MV-4-11 (cell line): ENCODE measurements around the gene CSPG4.
"Not testable (repeated sequence)": the region's sequence is repeated elsewhere in the genome, so short reads cannot be mapped to it uniquely, and the experiment has no call there.

Source experiments
- DNase-seq: peaks from one replicate; lab custom pipeline; 2025; lab: John Stamatoyannopoulos, UW

Gene CSPG4

DNA sequence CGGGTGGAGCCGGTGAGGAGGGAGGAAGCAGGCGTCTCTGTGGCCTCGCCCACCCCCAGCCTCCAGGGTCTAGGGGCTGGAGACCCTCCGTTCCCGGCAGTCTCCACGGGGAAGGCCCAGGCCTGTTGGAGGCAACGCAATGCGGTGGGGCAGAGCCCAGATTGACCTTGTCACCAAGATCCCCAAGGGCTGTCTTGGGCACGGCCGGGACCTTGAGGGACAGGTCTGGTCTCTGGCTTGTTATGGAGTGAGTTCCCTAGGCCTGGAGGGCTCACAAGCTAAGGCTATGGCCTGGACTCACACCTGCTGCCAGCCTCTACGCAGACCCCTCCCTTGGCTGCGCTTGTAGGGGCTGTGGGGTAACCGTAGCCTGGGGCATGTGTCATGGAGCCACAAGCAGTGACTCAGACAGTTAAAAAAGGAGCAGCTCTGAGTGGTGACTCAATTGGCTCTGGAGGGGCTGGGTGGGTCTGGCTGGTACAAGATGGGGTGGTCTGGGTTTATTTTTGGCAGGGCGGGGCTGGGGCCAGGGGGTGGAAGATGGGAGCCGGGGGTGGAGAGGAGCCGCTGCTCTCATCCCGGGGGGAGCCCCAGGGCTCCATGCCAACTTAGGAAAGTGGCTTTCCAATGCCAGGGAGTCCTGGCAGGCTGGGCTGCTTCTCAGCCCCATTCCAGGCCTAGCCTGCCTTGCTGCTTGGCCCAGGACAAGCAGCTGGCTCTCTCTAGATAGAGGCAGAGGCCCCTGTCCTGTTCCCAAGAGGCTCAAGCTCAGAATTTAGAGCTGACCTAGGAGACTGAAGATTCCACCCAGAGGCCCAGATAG is 9.0 kb downstream of the CSPG4 start:
- peak; percentile 7 for DNase-seq

DNA sequence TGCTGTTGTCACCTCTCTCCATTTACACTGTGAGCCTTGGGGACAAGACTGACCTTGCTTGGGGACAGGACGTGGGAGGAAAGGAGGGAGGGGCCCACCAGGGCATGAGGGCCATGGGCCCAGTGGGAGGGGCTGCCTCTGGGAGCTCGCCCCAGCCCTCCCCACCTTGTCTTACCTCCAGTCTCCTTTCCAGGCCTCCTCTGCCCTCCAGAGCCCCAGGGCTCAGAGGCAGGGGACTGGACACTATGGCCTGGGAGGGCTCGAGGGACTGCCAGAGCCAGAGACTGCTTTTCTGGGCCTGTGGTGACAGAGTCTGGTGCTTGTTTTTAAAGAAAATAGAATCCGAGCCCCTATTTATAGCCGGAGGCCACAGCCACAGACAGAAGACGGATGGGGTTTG is 10.2 kb downstream of the CSPG4 start:
- peak; percentile 35 for DNase-seq

DNA sequence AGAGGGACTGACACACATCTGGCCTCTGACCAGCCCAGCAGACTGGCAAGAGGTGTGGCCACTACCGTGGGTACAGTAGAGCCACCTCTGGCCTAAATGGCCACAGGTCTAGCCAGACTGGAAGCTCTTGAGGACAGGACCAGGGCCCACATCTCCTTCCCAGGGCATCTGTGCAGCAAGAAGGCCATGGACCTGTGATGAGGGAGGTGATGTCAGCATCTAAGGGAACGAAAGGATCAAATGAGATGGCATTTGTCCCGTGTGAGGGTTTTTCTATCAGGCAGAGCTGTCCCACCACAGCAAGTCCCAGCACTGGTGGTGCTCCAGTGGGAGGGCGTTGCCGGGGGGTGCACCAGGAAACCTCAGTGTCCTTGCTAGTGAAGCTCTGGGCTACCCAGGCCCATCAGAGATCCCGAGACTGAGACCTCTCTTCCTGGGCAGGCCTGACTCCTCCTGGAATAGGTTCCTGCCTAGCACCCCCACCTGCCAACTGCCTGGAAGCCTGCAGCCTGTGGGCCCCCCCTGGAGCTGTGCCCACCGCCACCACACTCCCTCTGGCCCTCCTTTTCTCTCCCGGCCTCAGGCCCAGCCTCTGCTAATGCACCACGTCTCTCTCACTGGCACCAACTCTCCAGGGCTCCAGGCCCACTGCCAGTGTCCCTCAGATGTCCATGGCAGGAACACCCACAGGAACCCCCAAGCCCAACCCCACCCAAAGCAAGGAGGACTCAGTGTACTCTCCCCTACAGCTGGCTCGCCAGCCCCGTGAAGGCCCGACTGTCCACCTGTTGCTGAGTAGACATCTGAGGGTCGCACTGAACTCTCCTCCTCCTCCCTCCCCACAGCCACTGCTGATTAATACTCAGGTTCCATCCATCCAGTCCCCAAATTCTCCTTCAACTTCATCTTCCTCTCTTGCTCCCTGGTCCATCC is 11.3 kb downstream of the CSPG4 start:
- DNase-seq = not testable (repeated sequence)

DNA sequence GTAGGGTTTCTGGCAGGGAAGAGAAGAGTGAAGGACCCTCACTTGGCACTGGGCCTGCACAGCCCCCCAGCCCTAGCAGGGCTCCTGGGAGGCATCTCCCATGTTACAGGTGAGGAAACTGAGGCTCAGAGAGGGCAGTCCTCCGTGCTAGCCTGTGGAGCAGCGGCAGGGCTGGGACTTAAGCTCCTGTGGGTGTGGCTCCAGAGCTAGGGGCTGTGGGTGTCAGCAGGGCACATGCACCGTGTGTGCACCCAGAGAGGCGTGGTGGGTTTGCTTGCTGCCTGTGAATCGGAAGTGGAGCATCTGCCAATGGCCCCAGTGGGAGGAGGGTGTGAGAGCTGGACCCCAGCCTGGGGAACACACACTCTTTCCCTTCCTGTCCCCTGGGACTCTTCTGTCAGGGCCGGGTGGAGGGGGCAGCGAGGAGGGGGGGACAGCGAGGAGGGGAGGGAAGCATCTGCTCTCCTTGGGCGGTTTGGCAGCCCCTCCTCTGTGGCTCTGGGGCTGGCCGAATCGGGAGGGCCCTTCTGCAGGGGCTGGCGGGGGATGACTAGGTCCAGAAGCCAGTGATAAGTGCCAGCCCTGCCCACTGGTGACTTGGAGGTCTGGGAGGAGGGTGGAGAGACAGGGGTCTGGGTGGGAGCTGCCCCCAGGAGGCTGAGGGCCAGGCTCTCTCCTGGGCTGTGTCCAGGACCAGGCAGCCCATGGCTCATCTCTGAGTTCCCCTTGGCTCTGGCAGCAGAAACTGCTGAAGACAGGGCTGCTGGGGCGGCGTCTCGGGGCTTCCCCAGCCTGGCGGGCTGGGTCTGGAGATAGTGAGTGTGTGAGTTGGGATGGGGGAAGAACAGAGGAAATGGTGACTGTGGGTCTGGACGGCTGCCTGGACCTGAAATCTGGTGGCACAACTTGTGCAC is 12.4 kb downstream of the CSPG4 start:
- DNase-seq = peak; percentile 77

DNA sequence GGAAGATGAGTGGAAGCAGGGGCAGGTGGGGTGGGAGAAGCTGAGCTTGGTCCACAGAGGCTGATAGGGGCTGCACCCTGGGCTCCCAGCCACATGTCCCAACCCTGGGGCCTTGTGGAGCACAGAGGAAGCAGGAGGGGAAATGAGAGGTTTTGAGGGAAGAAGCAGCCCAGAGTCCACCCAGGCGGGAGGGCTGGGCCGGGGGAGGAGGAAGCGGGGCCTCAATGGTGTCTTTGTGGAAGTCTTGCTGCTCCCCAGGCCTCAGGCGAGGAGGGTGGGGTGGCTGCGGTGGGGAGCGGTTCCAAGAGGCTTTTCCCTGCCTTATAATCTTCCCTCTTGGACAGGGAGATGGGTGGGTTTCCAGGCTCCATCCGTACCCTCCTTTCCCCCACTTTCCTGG is 13.1 kb downstream of the CSPG4 start:
- DNase-seq = peak; percentile 77

DNA sequence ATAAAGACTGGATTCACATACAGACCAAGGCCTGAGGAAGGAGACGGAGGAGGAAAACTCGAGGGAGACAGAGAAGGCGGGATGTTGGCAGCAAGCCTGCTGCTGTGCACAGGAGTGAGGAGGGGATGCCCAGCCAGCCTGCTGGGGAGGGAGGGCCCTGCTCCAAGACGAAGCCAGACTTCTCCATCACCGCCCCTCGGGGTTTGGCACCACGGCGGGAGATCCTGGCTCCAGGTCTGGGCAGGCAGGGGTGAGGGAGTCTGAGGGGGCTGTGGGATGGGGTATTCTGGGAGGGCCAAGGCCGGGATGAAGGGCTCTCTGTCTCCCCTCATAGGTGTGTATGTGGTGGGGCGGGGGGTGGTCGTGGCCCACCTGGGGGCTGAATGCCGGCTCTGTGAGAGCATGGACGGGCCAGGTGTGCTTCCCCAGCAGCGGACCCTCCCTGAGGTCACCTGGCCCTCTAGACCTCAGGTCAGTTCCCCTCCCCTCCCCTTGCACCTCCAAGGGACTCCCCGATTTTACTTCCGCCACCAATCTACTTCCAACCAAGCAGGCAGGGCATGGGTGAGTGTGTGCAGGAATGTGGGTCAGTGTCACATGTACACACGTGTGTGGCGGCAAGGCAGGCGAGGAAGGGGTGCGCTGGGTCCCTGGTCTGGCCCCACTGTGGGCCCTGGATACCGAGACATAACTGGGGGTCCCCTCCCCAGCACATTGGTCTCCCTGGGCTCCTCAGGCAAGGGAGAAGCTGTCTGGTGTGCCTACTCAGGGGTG is 14.5 kb downstream of the CSPG4 start:
- not testable (repeated sequence) for DNase-seq

DNA sequence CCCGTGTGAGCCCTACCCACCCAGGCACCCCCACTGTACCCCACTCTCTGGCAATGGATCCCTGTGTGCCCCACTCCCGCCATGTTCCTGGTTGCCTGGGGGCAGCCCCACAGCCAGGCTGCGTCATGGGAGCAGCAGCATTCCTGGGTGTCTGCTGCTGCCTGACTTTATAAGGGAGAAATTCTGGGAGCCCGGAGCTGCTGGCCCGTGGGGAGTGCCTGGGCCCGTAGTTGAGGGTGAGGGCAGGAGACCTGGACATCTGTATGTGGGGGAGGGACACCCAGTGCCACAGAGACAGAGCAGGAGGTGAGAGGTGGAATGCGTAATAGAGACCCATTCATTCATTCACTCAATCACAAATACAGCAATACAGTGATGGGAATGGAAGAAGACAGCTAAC is 15.1 kb downstream of the CSPG4 start:
- DNase-seq = no peak

DNA sequence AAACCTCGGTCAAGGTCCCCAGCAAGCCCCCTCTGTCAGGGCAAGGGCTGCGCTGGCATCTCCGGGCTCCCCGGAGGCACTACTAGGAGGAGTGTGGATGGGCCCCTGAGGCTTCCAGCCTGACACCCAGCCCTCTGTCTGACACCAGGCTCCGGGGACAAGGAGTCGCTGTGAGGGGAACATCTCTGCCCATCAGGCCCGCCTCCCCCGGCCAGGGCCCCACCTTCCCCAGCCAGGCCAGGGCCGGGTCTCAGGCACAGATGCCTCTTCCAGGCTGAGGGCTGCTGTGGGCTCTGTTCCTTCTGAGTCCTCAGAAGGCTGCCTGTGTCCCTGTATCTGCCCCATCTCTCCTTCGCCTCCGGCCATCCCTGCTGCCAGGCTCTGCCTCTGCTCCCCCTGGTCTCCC is 15.8 kb downstream of the CSPG4 start:
- no peak for DNase-seq

DNA sequence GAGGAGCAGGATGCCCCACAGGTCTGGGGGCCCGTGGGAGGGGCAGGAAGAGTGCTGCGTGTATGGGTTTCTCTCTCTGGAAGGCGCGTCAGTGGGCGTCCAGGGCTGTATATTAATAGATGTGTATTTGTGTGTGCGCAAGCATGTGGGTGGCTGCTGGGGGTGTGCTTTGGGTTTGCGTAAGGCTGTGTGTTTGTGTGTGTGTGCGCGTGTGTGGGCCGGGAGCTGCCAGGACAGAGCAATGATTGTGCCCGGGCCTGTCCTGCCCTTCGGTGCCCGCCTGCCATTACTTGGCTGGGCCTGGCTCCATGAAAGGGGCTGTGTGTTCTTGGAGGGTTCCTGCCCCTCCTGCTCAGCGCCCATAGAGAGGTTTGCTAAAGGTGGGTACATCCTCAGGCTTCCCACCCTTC is 16.3 kb downstream of the CSPG4 start:
- DNase-seq = peak; percentile 63

DNA sequence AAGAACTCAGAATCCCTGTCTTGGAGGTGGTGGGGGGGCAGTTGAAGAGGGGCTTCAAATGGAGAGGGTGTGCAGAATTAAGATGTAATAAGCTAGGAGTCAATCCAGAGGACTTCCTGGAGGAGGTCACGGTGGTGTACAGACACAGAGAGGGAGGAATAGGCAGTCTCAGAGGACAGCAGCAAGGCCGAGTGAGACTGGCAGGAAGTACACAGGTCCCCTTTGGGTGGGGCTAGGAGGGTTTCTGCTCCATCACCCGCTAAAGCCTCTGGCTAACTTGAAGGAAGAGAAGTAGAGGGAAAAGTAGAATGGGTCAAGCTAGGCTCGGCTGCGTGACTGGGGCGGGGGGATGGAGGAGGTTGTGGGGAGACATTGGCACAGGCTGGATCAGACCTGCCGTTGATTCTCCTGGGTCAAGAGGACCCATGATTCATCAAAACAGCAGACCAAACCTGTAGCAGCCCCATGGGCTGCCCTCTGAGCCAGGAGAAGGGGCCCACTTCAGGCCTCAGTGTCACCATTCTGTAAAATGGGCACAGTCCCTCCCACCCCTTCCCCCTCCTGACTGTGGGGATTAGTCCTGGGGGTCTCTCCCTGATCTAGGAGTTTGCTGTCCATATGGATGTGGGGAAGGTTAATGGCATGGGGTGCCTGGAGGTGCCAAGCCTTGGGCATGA is 16.9 kb downstream of the CSPG4 start:
- DNase-seq = peak; percentile 31

DNA sequence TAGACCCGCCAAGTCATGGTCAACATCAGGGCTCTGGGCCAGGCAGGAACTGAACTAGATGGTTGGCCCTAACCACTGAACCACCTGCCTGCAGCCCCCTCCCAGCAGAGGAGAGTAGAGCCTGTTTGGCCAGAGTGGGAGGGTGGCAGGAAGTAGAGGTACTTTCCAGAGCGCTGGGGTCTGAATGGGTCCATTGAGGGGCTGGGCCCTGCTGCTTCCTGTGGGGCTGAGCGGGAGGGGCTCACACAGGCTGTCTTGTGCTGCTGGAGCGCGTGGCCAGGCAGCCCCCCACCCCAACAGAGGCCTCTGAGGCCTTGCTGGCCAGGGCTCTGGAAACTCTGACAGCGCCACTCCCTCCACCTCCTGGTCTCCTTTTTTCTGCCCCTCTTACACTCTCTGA is 17.4 kb downstream of the CSPG4 start:
- no peak for DNase-seq

DNA sequence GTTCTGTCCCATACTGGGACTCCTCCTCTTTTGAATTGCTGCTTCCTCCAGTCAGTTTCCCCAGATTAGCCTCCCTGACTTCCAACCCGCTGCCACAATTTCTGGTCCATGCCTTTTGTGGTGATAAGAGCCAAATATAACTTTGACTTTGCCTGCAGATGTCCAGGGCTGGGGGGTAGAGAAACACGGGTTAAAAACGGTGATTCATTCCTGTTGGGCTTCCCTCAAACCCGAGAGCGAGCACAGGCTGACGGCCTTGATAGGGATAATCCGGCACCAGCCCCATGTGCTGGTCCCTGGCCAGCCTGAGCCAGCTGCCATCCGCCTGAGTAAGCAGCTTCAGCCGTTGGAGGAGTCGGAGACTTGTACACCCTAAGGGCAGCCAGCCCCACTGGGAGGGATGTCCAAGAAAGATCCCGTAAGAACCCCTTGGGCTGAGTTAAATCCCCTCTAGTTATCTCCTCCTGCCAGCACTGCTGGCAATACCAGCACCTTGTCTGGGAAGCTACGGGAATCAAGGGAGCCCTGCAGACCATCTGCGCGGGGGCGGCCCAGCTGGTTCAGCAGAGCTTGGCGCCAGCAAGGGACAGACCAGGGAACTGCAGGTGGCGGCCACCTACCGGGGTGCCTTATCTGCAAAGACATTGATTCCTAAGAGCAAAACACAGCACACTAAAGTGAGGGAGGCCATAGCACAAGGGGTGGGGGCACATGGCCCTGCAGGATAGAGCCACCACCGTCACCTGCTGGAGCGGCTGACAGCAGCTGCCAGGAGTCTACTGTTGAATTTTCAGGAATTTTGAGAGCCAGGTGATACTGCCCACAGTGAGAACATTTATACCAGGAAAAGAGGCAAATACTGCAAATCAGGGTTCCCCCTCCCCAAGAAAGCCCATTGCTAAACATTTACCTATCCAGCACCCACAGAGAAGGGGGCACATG is 18.1 kb downstream of the CSPG4 start:
- DNase-seq = peak; percentile 96

DNA sequence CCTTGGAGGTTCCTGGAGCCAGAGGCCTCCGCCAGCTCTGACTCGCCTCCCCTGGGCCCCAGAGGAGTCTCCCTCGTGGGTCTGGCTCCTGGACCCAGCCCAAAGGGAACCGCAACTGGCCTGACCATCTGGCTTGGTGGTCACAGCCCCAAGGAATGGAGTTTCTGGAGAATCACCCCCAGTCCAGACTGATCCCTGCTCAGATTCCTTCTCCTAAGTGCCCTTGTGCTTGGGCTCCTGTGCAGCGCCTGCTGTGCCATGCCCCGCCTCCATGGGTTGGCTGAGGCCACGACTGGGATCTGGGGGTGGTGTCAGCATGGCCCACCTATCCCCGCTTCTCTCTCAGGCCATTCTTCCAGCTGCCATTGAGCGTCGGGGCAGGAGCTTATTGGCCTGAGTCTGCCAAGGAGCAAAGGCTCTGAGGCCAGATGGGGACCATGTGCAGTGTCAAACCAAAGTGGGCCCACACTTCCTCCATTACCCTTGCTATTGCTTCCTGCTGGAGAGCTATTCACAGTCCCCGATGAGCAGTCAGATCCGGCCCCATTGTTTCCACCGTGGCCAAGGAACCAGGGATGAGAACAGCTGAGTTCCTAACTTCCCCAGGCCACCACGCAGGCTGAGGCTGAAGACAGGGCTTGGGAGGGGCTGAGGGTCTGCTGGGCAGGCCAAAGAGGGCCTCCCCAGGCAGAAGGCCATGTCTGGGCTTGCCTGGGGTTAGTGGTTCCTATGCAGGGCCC is 19.0 kb downstream of the CSPG4 start:
- DNase-seq = no peak

DNA sequence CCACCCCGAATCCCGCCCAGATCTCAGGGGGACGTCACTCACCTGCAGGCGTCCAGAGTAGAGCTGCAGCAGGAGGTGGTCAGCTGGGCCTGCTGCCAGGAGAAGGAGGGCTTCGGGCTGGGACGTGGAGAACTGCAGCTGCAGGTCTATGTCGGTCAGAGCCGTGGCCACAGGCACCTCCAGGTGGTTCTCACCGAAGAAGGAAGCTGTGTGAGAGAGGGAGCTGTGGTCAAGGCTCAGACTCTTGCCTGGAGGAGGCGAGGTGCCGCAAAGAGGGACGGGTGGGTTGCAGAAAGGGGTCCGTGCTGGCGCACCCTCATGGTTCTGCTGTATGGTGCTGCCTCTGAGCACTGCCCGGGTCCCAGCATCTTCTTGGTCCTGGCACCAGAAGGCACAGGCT is 19.6 kb downstream of the CSPG4 start:
- not testable (repeated sequence) for DNase-seq

DNA sequence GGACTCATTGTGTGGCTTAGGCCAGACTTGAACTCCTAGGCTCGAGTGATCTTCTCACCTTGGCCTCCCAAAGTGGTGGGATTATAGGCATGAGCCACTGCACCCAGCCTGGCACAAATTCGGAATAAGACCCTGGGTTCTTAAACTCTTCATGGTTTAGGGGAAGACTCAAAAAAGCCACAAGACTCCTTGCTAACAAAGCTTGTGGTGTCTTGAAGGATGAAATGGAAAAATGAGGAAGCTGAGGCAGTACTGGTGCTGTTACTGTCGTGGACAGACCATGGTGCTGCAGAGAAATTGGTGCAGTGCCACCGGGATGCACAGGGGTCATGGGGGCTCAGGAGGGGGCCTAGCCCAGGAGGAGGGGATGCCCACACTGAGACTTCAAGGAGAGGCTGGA is 20.3 kb downstream of the CSPG4 start:
- peak; percentile 84 for DNase-seq

DNA sequence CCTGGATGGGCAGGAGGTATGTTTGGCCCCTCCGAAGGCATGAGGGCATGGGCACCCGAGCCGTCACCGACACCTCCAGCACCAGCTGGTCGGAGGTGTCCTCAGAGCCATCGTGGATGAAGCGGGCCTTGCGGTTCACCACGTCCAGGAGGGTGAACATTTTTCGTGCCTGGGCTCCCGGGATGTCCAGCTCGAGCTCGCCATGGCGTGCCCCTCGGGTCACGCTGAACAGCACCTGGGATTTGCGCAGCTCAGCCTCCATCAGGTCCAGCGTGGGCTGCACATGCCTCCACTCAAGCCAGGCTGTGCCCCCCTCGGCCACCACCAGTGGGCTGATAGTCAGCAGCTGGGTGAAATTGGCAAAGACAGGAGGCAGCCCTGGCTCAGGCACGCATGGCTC is 23.2 kb downstream of the CSPG4 start:
- not testable (repeated sequence) for DNase-seq

DNA sequence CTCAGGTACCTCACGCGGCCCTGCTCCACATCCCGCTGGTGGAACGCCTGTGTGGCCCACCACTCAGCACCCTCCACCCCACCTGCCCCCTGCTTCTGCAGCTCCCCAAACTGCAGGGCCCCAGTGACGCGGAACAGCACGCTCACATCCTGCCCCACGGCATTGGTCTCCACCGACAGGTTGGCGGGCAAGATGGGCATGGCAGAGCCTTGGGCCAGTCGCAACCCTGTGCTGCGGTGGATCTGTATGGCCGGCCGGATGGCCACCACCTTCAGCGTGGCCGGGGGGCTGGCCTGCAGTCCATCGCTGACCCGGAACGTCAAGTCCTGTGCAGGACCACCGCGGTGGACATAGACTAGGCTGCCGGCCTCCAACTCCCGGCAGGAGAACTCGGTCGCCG is 23.8 kb downstream of the CSPG4 start:
- DNase-seq = no peak

DNA sequence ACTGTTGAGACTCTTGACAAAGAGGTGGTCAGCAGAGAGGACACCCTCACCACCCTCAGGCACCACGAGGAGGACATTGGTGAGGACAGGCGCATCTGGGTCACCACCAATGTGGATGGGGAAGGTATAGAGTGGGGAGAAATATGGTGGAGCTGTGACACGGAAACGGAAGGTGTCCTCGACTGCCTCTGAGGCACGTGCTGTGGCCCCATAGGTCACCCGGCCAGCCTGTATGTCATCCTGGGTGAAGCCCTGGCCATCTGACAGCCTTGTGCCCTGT is 24.4 kb downstream of the CSPG4 start:
- DNase-seq = no peak
